DOHH2 (cell line): Measurements from ENCODE around the gene ETS2.

Experiments used
- H3F3A ChIP-seq: fragments of 200-600 bp; sonication (generic), shearing (Covaris generic); 2 replicates; pipeline ENCODE4 v1.6.0; 2016; ENCODE audit warnings: antibody characterized with exemption, mild to moderate bottlenecking; ENCODE audit not compliant: control insufficient read depth, insufficient read depth
- H3K27ac ChIP-seq: fragments of 200-600 bp; sonication (generic); 2 replicates; pipeline ENCODE4 v1.5.1; 2014; ENCODE audit warnings: low read depth, mild to moderate bottlenecking, low read length, moderate library complexity
- H3K27me3 ChIP-seq: fragments of 200-600 bp; sonication (generic); 2 replicates; pipeline ENCODE4 v1.6.1; 2014; ENCODE audit warnings: mild to moderate bottlenecking, low read length, mixed read lengths; ENCODE audit not compliant: control insufficient read depth
- H3K36me3 ChIP-seq: fragments of 200-600 bp; sonication (generic); 2 replicates; pipeline ENCODE4 v1.6.1; 2014; ENCODE audit warnings: mild to moderate bottlenecking, low read length, moderate library complexity, mixed read lengths; ENCODE audit not compliant: control insufficient read depth
- H3K4me1 ChIP-seq: fragments of 200-600 bp; sonication (generic); 2 replicates; pipeline ENCODE4 v1.6.1; 2014; ENCODE audit warnings: mild to moderate bottlenecking, low read length, mixed read lengths; ENCODE audit not compliant: control insufficient read depth
- H3K4me2 ChIP-seq: fragments of 200-600 bp; sonication (generic); 2 replicates; pipeline ENCODE4 v1.6.0; 2014; ENCODE audit warnings: mild to moderate bottlenecking, low read length, moderate library complexity
- H3K4me3 ChIP-seq: fragments of 200-600 bp; sonication (generic); 2 replicates; pipeline ENCODE4 v1.5.1; 2014; ENCODE audit warnings: mild to moderate bottlenecking, low read length, mixed read lengths
- H3K79me2 ChIP-seq: fragments of 200-600 bp; sonication (generic); 2 replicates; pipeline ENCODE4 v1.6.1; 2014; ENCODE audit warnings: mild to moderate bottlenecking, low read length, mixed read lengths; ENCODE audit not compliant: control insufficient read depth
- H3K9me2 ChIP-seq: fragments of 200-600 bp; sonication (generic); replicated peaks from 2 replicates; pipeline ENCODE4 v1.6.1; 2014; ENCODE audit warnings: mild to moderate bottlenecking, low read length, mixed read lengths; ENCODE audit not compliant: control insufficient read depth
- H3K9me3 ChIP-seq: fragments of 200-600 bp; sonication (generic); 2 replicates; pipeline ENCODE4 v1.6.1; 2014; ENCODE audit warnings: antibody characterized with exemption, low read length, mixed read lengths; ENCODE audit not compliant: control insufficient read depth, insufficient read depth
- H4K20me1 ChIP-seq: fragments of 200-600 bp; sonication (generic); 2 replicates; pipeline ENCODE4 v1.6.0; 2014; ENCODE audit warnings: low read depth, mild to moderate bottlenecking, antibody characterized with exemption, low read length, moderate library complexity; ENCODE audit not compliant: control insufficient read depth, insufficient read depth
- CTCF ChIP-seq: fragments of 200-600 bp; sonication (generic); IDR thresholded peaks from one replicate; pipeline ENCODE4 v1.5.1; 2014; ENCODE audit warnings: antibody characterized with exemption, mild to moderate bottlenecking, low read depth, low read length; ENCODE audit not compliant: poor library complexity, severe bottlenecking
- EZH2phosphoT487 ChIP-seq: fragments of 200-600 bp; sonication (generic); IDR thresholded peaks from 2 replicates; pipeline ENCODE4 v1.6.1; 2017; ENCODE audit warnings: borderline replicate concordance, mild to moderate bottlenecking, antibody characterized with exemption, low read length, moderate library complexity, mixed read lengths

ETS2 gene

GRCh38 chr21:38759413-38759812 is 46.3 kb upstream of the ETS2 start:
- H3K4me3 ChIP-seq, result no peak overlapping the region
- H3K36me3 ChIP-seq, result no peaks in the 10 kb centered on the region
- no peak overlapping the region for H3K27ac ChIP-seq
- H4K20me1 ChIP-seq, result no peaks in the 10 kb centered on the region
- H3K27me3 ChIP-seq, result no peaks in the 10 kb centered on the region
- H3K4me2 ChIP-seq, result no peak overlapping the region
- H3K9me2 ChIP-seq, result no peaks in the 10 kb centered on the region
- no peaks in the 10 kb centered on the region for H3K9me3 ChIP-seq
- no peaks in the 10 kb centered on the region for H3K79me2 ChIP-seq
- H3K4me1 ChIP-seq, result peaks cover 7% of the 10 kb centered on the region
- no peaks in the 10 kb centered on the region for H3F3A ChIP-seq
- TF ChIP-seq CTCF, result no peak

- no peak for TF ChIP-seq EZH2phosphoT487
- TF ChIP-seq CTCF, result no peak
- H3K4me2 ChIP-seq, result no peak overlapping the region
- H4K20me1 ChIP-seq, result no peaks in the 10 kb centered on the region
- H3K36me3 ChIP-seq, result no peaks in the 10 kb centered on the region
- no peaks in the 10 kb centered on the region for H3K79me2 ChIP-seq
- no peaks in the 10 kb centered on the region for H3F3A ChIP-seq
- no peaks in the 10 kb centered on the region for H3K27me3 ChIP-seq
- peaks cover 6% of the 10 kb centered on the region for H3K4me1 ChIP-seq
- no peaks in the 10 kb centered on the region for H3K9me3 ChIP-seq
- H3K9me2 ChIP-seq, result no peaks in the 10 kb centered on the region
- no peak overlapping the region for H3K4me3 ChIP-seq
- no peak overlapping the region for H3K27ac ChIP-seq
Observed at GRCh38 chr21:38760017-38760761, 45.5 kb upstream of the ETS2 start.

GRCh38 chr21:38760762-38761155 is 45.0 kb upstream of the ETS2 start:
- H3K9me3 ChIP-seq, result peaks cover 2% of the 10 kb centered on the region; the same call in 1 of the 2 replicates
- no peaks in the 10 kb centered on the region for H3F3A ChIP-seq
- no peaks in the 10 kb centered on the region for H3K36me3 ChIP-seq
- no peak for TF ChIP-seq CTCF
- TF ChIP-seq EZH2phosphoT487, result no peak
- H3K27ac ChIP-seq, result no peak overlapping the region
- H3K4me1 ChIP-seq, result peaks cover under 1% of the 10 kb centered on the region
- no peaks in the 10 kb centered on the region for H3K27me3 ChIP-seq
- H3K4me3 ChIP-seq, result no peak overlapping the region
- H4K20me1 ChIP-seq, result no peaks in the 10 kb centered on the region
- no peaks in the 10 kb centered on the region for H3K9me2 ChIP-seq
- no peaks in the 10 kb centered on the region for H3K79me2 ChIP-seq
- H3K4me2 ChIP-seq, result no peak overlapping the region
